Measurements from ENCODE around the gene HMCN2. TPM values are rescaled to one million over a fixed set of nuclear protein-coding genes. Genes with fewer than 3 reads are reported as not detected.

HMCN2 gene, protein sequence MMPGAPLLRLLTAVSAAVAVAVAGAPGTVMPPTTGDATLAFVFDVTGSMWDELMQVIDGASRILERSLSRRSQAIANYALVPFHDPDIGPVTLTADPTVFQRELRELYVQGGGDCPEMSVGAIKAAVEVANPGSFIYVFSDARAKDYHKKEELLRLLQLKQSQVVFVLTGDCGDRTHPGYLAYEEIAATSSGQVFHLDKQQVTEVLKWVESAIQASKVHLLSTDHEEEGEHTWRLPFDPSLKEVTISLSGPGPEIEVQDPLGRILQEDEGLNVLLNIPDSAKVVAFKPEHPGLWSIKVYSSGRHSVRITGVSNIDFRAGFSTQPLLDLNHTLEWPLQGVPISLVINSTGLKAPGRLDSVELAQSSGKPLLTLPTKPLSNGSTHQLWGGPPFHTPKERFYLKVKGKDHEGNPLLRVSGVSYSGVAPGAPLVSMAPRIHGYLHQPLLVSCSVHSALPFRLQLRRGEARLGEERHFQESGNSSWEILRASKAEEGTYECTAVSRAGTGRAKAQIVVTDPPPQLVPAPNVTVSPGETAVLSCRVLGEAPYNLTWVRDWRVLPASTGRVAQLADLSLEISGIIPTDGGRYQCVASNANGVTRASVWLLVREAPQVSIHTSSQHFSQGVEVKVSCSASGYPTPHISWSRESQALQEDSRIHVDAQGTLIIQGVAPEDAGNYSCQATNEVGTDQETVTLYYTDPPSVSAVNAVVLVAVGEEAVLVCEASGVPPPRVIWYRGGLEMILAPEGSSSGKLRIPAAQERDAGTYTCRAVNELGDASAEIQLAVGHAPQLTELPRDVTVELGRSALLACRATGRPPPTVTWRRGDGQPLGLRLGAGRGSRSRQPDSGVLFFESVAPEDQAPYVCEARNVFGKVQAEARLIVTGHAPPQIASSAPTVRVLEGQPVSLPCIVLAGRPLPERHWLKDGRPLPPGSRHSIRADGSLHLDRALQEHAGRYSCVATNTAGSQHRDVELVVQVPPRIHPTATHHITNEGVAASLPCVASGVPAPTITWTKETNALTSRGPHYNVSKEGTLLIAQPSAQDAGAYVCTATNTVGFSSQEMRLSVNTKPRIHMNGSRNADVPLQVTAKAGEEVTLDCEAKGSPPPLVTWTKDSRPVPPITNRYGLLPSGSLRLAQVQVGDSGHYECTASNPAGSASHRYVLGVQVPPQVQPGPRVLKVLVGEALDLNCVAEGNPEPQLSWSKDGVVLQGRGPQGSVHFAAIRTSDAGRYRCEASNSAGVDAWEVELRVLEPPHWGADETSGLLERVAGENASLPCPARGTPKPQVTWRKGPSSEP (N-terminal part only)
- total RNA-seq: 0.14 TPM in 1 of 2 replicates, not detected in the other

DNA sequence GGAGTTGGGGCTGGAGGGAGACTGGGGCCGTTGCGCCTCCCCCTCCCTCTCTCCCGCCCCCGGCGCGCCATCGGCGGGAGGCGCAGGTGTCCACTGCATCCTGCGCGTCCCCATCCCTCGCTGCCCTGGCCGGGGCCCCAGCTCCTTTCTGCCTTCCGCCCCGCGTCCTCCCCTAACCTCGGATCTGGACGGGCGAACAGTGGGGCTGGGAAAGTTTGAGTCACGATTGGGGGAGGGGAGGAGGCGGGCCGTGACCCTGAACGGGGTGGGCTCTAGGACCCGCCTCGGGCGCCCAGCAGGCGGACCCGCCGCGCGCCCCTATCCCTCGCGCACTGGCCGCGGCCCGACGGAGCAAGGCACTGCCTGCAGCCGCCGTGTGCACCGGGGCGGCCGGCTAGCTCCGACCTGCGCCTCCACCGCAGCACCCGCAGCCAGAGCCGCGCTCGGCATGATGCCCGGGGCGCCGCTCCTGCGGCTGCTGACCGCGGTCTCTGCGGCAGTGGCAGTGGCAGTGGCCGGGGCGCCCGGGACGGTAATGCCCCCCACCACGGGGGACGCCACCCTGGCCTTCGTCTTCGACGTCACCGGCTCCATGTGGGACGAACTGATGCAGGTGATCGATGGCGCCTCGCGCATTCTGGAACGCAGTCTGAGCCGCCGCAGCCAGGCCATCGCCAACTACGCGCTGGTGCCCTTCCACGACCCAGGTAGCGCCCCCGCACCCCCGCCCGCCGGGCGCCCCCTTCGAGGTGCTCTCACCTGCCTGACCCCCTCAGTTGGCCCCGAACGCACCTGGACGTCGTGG lies at the start of gene HMCN2:
TSS of gene HMCN2 (plus strand) at position 330 of the 805 bp plus-strand sequence. CDS start at position 449, 119 bp downstream.
- Histone ChIP-seq H3K27me3 (ENCODE audit: control insufficient read depth, insufficient read depth, low read length) (peaks cover 63% of the 10 kb centered on the region), H3K36me3 (ENCODE audit: control insufficient read depth, insufficient read depth, low read length) (no peaks in the 10 kb centered on the region), H3K4me3 (ENCODE audit: low read depth, low read length) (no peak within 1 kb of the TSS)
- DNase-seq (ENCODE audit: low read depth): no peak
- TF ChIP-seq, protein P1, sequence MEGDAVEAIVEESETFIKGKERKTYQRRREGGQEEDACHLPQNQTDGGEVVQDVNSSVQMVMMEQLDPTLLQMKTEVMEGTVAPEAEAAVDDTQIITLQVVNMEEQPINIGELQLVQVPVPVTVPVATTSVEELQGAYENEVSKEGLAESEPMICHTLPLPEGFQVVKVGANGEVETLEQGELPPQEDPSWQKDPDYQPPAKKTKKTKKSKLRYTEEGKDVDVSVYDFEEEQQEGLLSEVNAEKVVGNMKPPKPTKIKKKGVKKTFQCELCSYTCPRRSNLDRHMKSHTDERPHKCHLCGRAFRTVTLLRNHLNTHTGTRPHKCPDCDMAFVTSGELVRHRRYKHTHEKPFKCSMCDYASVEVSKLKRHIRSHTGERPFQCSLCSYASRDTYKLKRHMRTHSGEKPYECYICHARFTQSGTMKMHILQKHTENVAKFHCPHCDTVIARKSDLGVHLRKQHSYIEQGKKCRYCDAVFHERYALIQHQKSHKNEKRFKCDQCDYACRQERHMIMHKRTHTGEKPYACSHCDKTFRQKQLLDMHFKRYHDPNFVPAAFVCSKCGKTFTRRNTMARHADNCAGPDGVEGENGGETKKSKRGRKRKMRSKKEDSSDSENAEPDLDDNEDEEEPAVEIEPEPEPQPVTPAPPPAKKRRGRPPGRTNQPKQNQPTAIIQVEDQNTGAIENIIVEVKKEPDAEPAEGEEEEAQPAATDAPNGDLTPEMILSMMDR (IDR thresholded peaks at IDR 0.05; ENCODE audit: insufficient read depth, low read length, poor library complexity, severe bottlenecking): no peak

DNA sequence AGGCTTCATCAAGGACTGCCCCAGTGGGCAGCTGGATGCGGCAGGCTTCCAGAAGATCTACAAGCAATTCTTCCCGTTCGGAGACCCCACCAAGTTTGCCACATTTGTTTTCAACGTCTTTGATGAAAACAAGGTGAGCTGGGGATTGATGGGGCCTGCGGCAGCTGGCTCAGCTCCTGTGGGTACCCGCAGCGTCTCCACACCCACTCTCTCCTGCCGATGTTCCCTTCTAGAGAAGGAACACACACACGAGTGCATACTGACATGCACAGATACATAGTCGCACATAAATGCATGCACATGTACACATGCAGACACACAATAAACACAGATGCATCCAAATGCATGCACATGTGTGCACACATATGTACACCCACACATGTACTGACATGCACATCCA lies 47.7 kb upstream of the HMCN2 start:
- TF ChIP-seq, protein P1 (IDR thresholded peaks at IDR 0.05; ENCODE audit: insufficient read depth, low read length, poor library complexity, severe bottlenecking): no peak
- DNase-seq (ENCODE audit: low read depth): no peak

DNA sequence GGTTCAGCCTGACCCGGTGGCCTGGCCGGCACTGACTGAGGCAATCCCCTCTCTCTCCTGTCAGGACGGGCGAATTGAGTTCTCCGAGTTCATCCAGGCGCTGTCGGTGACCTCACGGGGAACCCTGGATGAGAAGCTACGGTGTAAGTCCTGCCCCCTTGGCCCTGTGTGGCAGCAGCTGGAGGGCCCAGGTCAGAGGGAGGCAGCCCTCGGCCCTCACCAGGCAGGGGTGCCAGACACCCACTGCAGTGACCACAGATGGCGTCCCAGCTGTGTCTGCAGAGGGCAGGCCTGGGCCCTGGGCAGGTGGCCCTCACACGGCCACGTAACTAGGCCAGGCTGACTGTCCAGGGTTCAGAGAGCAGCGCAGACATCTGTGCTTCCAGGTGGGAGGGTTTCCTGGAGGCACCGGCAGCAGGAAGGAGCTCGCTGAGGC lies 45.9 kb upstream of the HMCN2 start:
- no peak overlapping the region for H3K4me3 ChIP-seq (ENCODE audit: low read depth, low read length)
- DNase-seq (ENCODE audit: low read depth): no peak
- peaks cover 1% of the 10 kb centered on the region for H3K36me3 ChIP-seq (ENCODE audit: control insufficient read depth, insufficient read depth, low read length)
- TF ChIP-seq, protein P1 (IDR thresholded peaks at IDR 0.05; ENCODE audit: insufficient read depth, low read length, poor library complexity, severe bottlenecking): no peak
- H3K27me3 ChIP-seq (ENCODE audit: control insufficient read depth, insufficient read depth, low read length): no peaks in the 10 kb centered on the region

More for the DNA sequence above, 47.7 kb upstream of the HMCN2 start:
- H3K27me3 ChIP-seq (ENCODE audit: control insufficient read depth, insufficient read depth, low read length): no peaks in the 10 kb centered on the region
- H3K36me3 ChIP-seq (ENCODE audit: control insufficient read depth, insufficient read depth, low read length): peaks cover 1% of the 10 kb centered on the region
- no peak overlapping the region for H3K4me3 ChIP-seq (ENCODE audit: low read depth, low read length)

DNA sequence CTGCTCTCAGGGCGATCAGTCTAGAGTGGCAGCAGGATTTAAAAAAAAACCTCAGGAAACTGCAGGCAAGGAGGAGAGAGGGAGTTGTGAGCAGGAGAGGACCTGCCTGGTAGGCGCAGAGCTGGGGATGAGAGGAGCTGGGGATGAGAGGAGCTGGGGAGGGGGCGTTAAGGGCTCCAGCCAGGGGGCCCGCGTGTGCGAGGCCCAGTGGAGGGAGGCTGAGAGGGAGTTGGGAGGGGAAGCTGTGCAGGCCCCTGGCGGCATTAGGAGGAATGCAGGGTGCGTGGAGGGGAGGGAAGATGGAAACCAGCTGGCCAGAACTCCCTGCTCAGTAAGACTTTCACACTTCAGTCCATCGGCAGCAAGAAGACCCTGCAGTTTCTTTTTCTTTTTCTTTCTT lies 45.2 kb upstream of the HMCN2 start:
- H3K27me3 ChIP-seq (ENCODE audit: control insufficient read depth, insufficient read depth, low read length): no peaks in the 10 kb centered on the region
- peaks cover 1% of the 10 kb centered on the region for H3K36me3 ChIP-seq (ENCODE audit: control insufficient read depth, insufficient read depth, low read length)
- no peak for DNase-seq (ENCODE audit: low read depth)
- H3K4me3 ChIP-seq (ENCODE audit: low read depth, low read length): no peak overlapping the region
- TF ChIP-seq, protein P1 (IDR thresholded peaks at IDR 0.05; ENCODE audit: insufficient read depth, low read length, poor library complexity, severe bottlenecking): no peak

DNA sequence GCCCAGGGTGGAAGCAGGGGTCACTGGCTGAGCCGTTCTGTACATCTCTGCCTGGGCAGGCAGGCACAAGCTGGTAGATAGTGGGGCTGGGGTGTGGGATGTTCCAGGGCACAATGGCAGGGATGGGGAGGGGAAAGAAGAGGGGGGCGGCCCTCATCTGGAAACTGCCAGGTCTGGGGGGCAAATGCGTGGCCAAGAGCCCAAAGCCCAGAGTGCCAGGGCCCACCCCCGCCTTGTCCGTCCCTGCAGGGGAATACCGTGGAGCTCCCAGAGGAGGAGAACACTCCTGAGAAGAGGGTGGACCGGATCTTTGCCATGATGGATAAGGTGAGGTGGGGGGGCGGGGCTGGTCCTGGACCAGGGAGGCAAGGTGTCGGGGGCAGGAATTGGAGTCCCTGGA lies 42.7 kb upstream of the HMCN2 start:
- no peak for DNase-seq (ENCODE audit: low read depth)
- Histone ChIP-seq H3K4me3 (ENCODE audit: low read depth, low read length) (no peak overlapping the region), H3K27me3 (ENCODE audit: control insufficient read depth, insufficient read depth, low read length) (no peaks in the 10 kb centered on the region), H3K36me3 (ENCODE audit: control insufficient read depth, insufficient read depth, low read length) (peaks cover 6% of the 10 kb centered on the region)
- TF ChIP-seq, protein P1 (IDR thresholded peaks at IDR 0.05; ENCODE audit: insufficient read depth, low read length, poor library complexity, severe bottlenecking): no peak

Measured in kidney epithelial cell (primary cell).